ENCODE data around the gene RCBTB1. TPM values are rescaled to one million over a fixed set of nuclear protein-coding genes. Genes with fewer than 3 reads are reported as not detected.
A peak's percentile ranks its signal among the peaks of the same experiment; 100 is the strongest.
"Not testable (repeated sequence)": the region's sequence is repeated elsewhere in the genome, so short reads cannot be mapped to it uniquely, and the experiment has no call there.

RCBTB1 gene
- total RNA-seq, 1 experiment from 2014 or later = 5.4 TPM

GRCh38 chr13:49594576-49594975 lies 9.2 kb upstream of the RCBTB1 start:
- H3K4me1 ChIP-seq (ENCODE audit: insufficient read depth, low read length) = no peaks in the 10 kb centered on the region
- no peaks in the 10 kb centered on the region for H3K9me2 ChIP-seq (replicated peaks; ENCODE audit: low read length)
- H3K9me3 ChIP-seq (ENCODE audit: low read length) = no peaks in the 10 kb centered on the region
- H3K36me3 ChIP-seq (ENCODE audit: low read depth, low read length) = no peaks in the 10 kb centered on the region
- no peaks in the 10 kb centered on the region for H4K20me1 ChIP-seq (ENCODE audit: low read length)
- no peak for DNase-seq
- no peak overlapping the region for H2AFZ ChIP-seq (ENCODE audit: low read length)
- H3K27me3 ChIP-seq (ENCODE audit: low read length) = no peaks in the 10 kb centered on the region
- no TSS peak for BruUV-seq (replicated peaks)
- no peak overlapping the region for H3K4me2 ChIP-seq (ENCODE audit: low read length)
- no peak overlapping the region for H3K4me3 ChIP-seq (ENCODE audit: low read length)
- H3K9ac ChIP-seq (ENCODE audit: low read length) = no peak overlapping the region
- CTCF ChIA-PET = no interaction called here
- TF ChIP-seq EZH2 (IDR thresholded peaks at IDR 0.05; ENCODE audit: low read length, unreplicated experiment) = no peak
- TF ChIP-seq EZH2phosphoT487 (IDR thresholded peaks at IDR 0.05; ENCODE audit: borderline replicate concordance, low read length) = no peak
- TF ChIP-seq CTCF (conservative IDR thresholded peaks at IDR 0.05; ENCODE audit: low read depth, low read length) = no peak
- H3K79me2 ChIP-seq (ENCODE audit: low read length) = no peaks in the 10 kb centered on the region
- ATAC-seq = no peak
- intact Hi-C loops (cut with micrococcal nuclease) = no loop called here
- POLR2A ChIA-PET (ENCODE audit: unreplicated experiment) = no interaction called here
- no peaks in the 10 kb centered on the region for H3F3A ChIP-seq (ENCODE audit: low read length, unreplicated experiment)
- H3K27ac ChIP-seq (ENCODE audit: low read length) = no peak overlapping the region

GRCh38 chr13:49593876-49594275 lies 8.5 kb upstream of the RCBTB1 start:
- H2AFZ ChIP-seq (ENCODE audit: low read length); H3K27me3 ChIP-seq (ENCODE audit: low read length); H3K9me2 ChIP-seq (replicated peaks; ENCODE audit: low read length); ATAC-seq; H3K36me3 ChIP-seq (ENCODE audit: low read depth, low read length); BruUV-seq (replicated peaks); H3K79me2 ChIP-seq (ENCODE audit: low read length); H3K9ac ChIP-seq (ENCODE audit: low read length); CTCF ChIA-PET; H3K4me2 ChIP-seq (ENCODE audit: low read length); intact Hi-C loops (cut with micrococcal nuclease); H3K9me3 ChIP-seq (ENCODE audit: low read length); POLR2A ChIA-PET (ENCODE audit: unreplicated experiment); H4K20me1 ChIP-seq (ENCODE audit: low read length); H3K4me1 ChIP-seq (ENCODE audit: insufficient read depth, low read length); H3F3A ChIP-seq (ENCODE audit: low read length, unreplicated experiment); DNase-seq; H3K27ac ChIP-seq (ENCODE audit: low read length); H3K4me3 ChIP-seq (ENCODE audit: low read length): not testable (repeated sequence)

- H3K9me3 ChIP-seq (ENCODE audit: low read length); H3K4me2 ChIP-seq (ENCODE audit: low read length); H3K27me3 ChIP-seq (ENCODE audit: low read length); H3K27ac ChIP-seq (ENCODE audit: low read length); BruUV-seq (replicated peaks); H3K4me3 ChIP-seq (ENCODE audit: low read length); DNase-seq; ATAC-seq; H3K9ac ChIP-seq (ENCODE audit: low read length); H4K20me1 ChIP-seq (ENCODE audit: low read length); H3K79me2 ChIP-seq (ENCODE audit: low read length); CTCF ChIA-PET; intact Hi-C loops (cut with micrococcal nuclease); H2AFZ ChIP-seq (ENCODE audit: low read length); H3K9me2 ChIP-seq (replicated peaks; ENCODE audit: low read length); H3F3A ChIP-seq (ENCODE audit: low read length, unreplicated experiment); H3K36me3 ChIP-seq (ENCODE audit: low read depth, low read length): not testable (repeated sequence)
- peaks cover 22% of the 10 kb centered on the region for H3K4me1 ChIP-seq (ENCODE audit: insufficient read depth, low read length)
- POLR2A ChIA-PET (ENCODE audit: unreplicated experiment) = interaction anchor here (0.6 kb wide), 1 partner anchor 13 kb away, joined by 6 read pairs; no protein-coding TSS in a partner anchor
These were observed 5.4 kb upstream of the RCBTB1 start for GRCh38 chr13:49590714-49591113.

GRCh38 chr13:49587311-49587847 lies 2.0 kb upstream of the RCBTB1 start:
- Histone ChIP-seq H2AFZ (ENCODE audit: low read length) (0 out of 2 replicates have a peak overlapping the region, but pooled peaks have one; percentile 28), H3F3A (ENCODE audit: low read length, unreplicated experiment) (no peaks in the 10 kb centered on the region), H3K9me3 (ENCODE audit: low read length) (no peaks in the 10 kb centered on the region), H3K79me2 (ENCODE audit: low read length) (peaks cover 16% of the 10 kb centered on the region; the same call in 1 of the 2 replicates), H3K4me1 (ENCODE audit: insufficient read depth, low read length) (peaks cover 27% of the 10 kb centered on the region), H4K20me1 (ENCODE audit: low read length) (no peaks in the 10 kb centered on the region), H3K27ac (ENCODE audit: low read length) (peak overlapping the region; percentile 13), H3K9ac (ENCODE audit: low read length) (no peak overlapping the region), H3K27me3 (ENCODE audit: low read length) (no peaks in the 10 kb centered on the region), H3K9me2 (replicated peaks; ENCODE audit: low read length) (no peaks in the 10 kb centered on the region), H3K4me2 (ENCODE audit: low read length) (peak overlapping the region; percentile 89; the same call in 1 of the 2 replicates), H3K36me3 (ENCODE audit: low read depth, low read length) (no peaks in the 10 kb centered on the region), H3K4me3 (ENCODE audit: low read length) (no peak overlapping the region)
- TF ChIP-seq EZH2 (IDR thresholded peaks at IDR 0.05; ENCODE audit: low read length, unreplicated experiment) = no peak
- no peak for TF ChIP-seq EZH2phosphoT487 (IDR thresholded peaks at IDR 0.05; ENCODE audit: borderline replicate concordance, low read length)
- no peak for TF ChIP-seq CTCF (conservative IDR thresholded peaks at IDR 0.05; ENCODE audit: low read depth, low read length)
- 0 out of 2 replicates have a peak, but pooled peaks have one; percentile 14 for ATAC-seq
- no TSS peak for BruUV-seq (replicated peaks)
- intact Hi-C loops (cut with micrococcal nuclease) = no loop called here
- ChIA-PET POLR2A (ENCODE audit: unreplicated experiment) (no interaction called here), CTCF (no interaction called here)
- peak; percentile 29 for DNase-seq
